K562 (cell line): ENCODE results near the gene RECK. TPM values are rescaled to one million over a fixed set of nuclear protein-coding genes. Genes with fewer than 3 reads are reported as not detected.

Source experiments
- ETV5 ChIP-seq: sonication (generic); formaldehyde crosslinking; IDR thresholded peaks from 2 replicates; pipeline ENCODE4 v1.4.0; 2020; ENCODE audit warnings: low read depth, mild to moderate bottlenecking, missing genetic modification reagents
- GTF2F1 ChIP-seq: IDR thresholded peaks from 2 replicates; pipeline ENCODE4 v1.6.1; 2011; ENCODE audit warnings: low read depth, low read length, improper control_type of control experiment
- SMAD3 ChIP-seq: fragments of 450-650 bp; formaldehyde crosslinking; conservative IDR thresholded peaks from 2 replicates; pipeline ENCODE4 v1.4.0; 2020; ENCODE audit warnings: mild to moderate bottlenecking
- SRSF1 ChIP-seq: fragments of 200-400 bp; formaldehyde crosslinking; IDR thresholded peaks from 2 replicates; pipeline ENCODE4 v1.6.1; 2017; ENCODE audit warnings: mild to moderate bottlenecking, low read depth, low read length, moderate library complexity
- TSHZ1 ChIP-seq: fragments of 250-450 bp; sonication (Bioruptor Pico); IDR thresholded peaks from 2 replicates; pipeline ENCODE4 v1.4.0; 2020; ENCODE audit warnings: mild to moderate bottlenecking, moderate library complexity
- ZNF695 ChIP-seq: fragments of 450-650 bp; formaldehyde crosslinking; IDR thresholded peaks from 2 replicates; pipeline ENCODE4 v1.4.0; 2020; ENCODE audit warnings: mild to moderate bottlenecking, moderate library complexity
- ZNF780A ChIP-seq: fragments of 250-450 bp; sonication (Bioruptor Pico); IDR thresholded peaks from 2 replicates; pipeline ENCODE4 v1.5.0; 2021; ENCODE audit warnings: mild to moderate bottlenecking
- ZSCAN29 ChIP-seq: fragments of 450-650 bp; IDR thresholded peaks from 2 replicates; pipeline ENCODE4 v1.6.1; 2017
- polyA plus RNA-seq, 8 experiments: library from polyadenylated mRNA; depleted of rRNA in 4 of 8; stranded (reverse) in 5 of 8; unstranded in 3 of 8; fragments of >200 nt; fragmentation: Nextera tagmentation in 2 of 8; fragmentation: Illumina TruSeq in 1 of 8; extraction: Ambion mirVana in 2 of 8; extraction: Trizol in 1 of 8; gene quantifications; 2 replicates each; pipeline versions ENCODE4 v1.2.1 to v1.2.3, GENCODE V29; 2011 to 2014; ENCODE audit warnings: inconsistent platforms in 1 of 8, missing spikeins in 1 of 8
- total RNA-seq, 7 experiments: library from RNA; depleted of rRNA in 6 of 7; stranded (reverse); fragments of >200 nt in 6 of 7; fragmentation: Illumina TruSeq in 2 of 7; extraction: Trizol in 2 of 7; gene quantifications; 2 replicates each; pipeline versions ENCODE4 v1.2.1 to v1.2.3, GENCODE V29; 2011 to 2021; ENCODE audit warnings: low replicate concordance in 1 of 7
- TF ChIP-seq, protein P1 (sequence below): fragments of 450-650 bp; IDR thresholded peaks from 2 replicates; pipeline ENCODE4 v1.6.1; 2017; ENCODE audit warnings: mild to moderate bottlenecking, moderate library complexity
- TF ChIP-seq, protein P2 (sequence below): IDR thresholded peaks from 2 replicates; pipeline ENCODE4 v1.6.1; 2012; ENCODE audit warnings: low read depth, low read length, improper control_type of control experiment, borderline replicate concordance

Gene RECK
- total and polyA plus RNA-seq, 9 of the 15 experiments (the other 6 are each of a cell fraction or from before 2014, with no cell fraction given): 0.04 to 0.36 (median 0.16) TPM

- TF ChIP-seq ETV5 (CRISPR knock-in tag) (no peak), ZSCAN29 (no peak), ZNF695 (CRISPR knock-in tag) (no peak), SMAD3 (no peak), GTF2F1 (no peak), TSHZ1 (no peak), SRSF1 (no peak), ZNF780A (CRISPR knock-in tag) (no peak)
- TF ChIP-seq, protein P1, sequence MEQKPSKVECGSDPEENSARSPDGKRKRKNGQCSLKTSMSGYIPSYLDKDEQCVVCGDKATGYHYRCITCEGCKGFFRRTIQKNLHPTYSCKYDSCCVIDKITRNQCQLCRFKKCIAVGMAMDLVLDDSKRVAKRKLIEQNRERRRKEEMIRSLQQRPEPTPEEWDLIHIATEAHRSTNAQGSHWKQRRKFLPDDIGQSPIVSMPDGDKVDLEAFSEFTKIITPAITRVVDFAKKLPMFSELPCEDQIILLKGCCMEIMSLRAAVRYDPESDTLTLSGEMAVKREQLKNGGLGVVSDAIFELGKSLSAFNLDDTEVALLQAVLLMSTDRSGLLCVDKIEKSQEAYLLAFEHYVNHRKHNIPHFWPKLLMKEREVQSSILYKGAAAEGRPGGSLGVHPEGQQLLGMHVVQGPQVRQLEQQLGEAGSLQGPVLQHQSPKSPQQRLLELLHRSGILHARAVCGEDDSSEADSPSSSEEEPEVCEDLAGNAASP: no peak
- TF ChIP-seq, protein P2, sequence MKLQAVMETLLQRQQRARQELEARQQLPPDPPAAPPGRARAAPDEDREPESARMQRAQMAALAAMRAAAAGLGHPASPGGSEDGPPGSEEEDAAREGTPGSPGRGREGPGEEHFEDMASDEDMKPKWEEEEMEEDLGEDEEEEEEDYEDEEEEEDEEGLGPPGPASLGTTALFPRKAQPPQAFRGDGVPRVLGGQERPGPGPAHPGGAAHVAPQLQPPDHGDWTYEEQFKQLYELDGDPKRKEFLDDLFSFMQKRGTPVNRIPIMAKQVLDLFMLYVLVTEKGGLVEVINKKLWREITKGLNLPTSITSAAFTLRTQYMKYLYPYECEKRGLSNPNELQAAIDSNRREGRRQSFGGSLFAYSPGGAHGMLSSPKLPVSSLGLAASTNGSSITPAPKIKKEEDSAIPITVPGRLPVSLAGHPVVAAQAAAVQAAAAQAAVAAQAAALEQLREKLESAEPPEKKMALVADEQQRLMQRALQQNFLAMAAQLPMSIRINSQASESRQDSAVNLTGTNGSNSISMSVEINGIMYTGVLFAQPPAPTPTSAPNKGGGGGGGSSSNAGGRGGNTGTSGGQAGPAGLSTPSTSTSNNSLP: no peak
Observed at GRCh38 chr9:36164989-36165388, 128.3 kb downstream of the RECK start (continued).
